NOMO-1 (cell line): ENCODE measurements around the gene SDR39U1.

Experiments
- DNase-seq, 2 experiments: peaks; one replicate each; lab custom pipeline; 2025; ENCODE audit not compliant: unreplicated experiment in 2 of 2; lab: John Stamatoyannopoulos, UW

Gene SDR39U1

GRCh38 chr14:24430143-24430681 is 12.4 kb downstream of the SDR39U1 start:
- peak; percentile 47 to 76 for DNase-seq

- DNase-seq, result peak; percentile 87 to 93
Measured at GRCh38 chr14:24429395-24430142, 13.0 kb downstream of the SDR39U1 start, which contains the start of the genes CBLN3 and KHNYN. TSS of gene CBLN3 (minus strand) at chr14:24429668. CDS start at chr14:24429054, 614 bp downstream. TSS of gene KHNYN (plus strand) at chr14:24429954. CDS start at chr14:24430731, 777 bp downstream.

GRCh38 chr14:24428628-24429394 is 13.8 kb downstream of the SDR39U1 start:
- DNase-seq, result no peak

GRCh38 chr14:24427537-24428508 is 14.8 kb downstream of the SDR39U1 start:
- no peak for DNase-seq

GRCh38 chr14:24426912-24427536 is 15.6 kb downstream of the SDR39U1 start:
- DNase-seq, result no peak

GRCh38 chr14:24426150-24426911 is 16.2 kb downstream of the SDR39U1 start:
- no peak for DNase-seq

GRCh38 chr14:24425704-24426103 is 16.9 kb downstream of the SDR39U1 start:
- DNase-seq, result no peak

- no peak for DNase-seq
Measured at GRCh38 chr14:24422694-24423601, 19.6 kb downstream of the SDR39U1 start.

- DNase-seq, result peak in 1 of 2 experiments; percentile 11
Measured at GRCh38 chr14:24422261-24422660, 20.3 kb downstream of the SDR39U1 start.

- DNase-seq, result no peak
Measured at GRCh38 chr14:24418492-24418873, 24.1 kb downstream of the SDR39U1 start.

- DNase-seq, result no peak
Measured at GRCh38 chr14:24417832-24418491, 24.6 kb downstream of the SDR39U1 start.

- DNase-seq, result no peak
Measured at GRCh38 chr14:24416932-24417619, 25.5 kb downstream of the SDR39U1 start.

- DNase-seq, result no peak
Measured at GRCh38 chr14:24416254-24416931, 26.2 kb downstream of the SDR39U1 start.

GRCh38 chr14:24415421-24416253 is 26.9 kb downstream of the SDR39U1 start:
- DNase-seq, result no peak

GRCh38 chr14:24414732-24415420 is 27.7 kb downstream of the SDR39U1 start:
- no peak for DNase-seq
